Activated CD4-positive, alpha-beta T cell treated with anti-CD3 and anti-CD28 coated beads for 1 hour (primary cell): Measurements from ENCODE around the gene RFX2.
A peak's percentile ranks its signal among the peaks of the same experiment; 100 is the strongest.
"Not testable (repeated sequence)": the region's sequence is repeated elsewhere in the genome, so short reads cannot be mapped to it uniquely, and the experiment has no call there.

ENCODE experiments used
- DNase-seq: peaks from one replicate; pipeline ENCODE4 v3.0.0-alpha.2; 2020

RFX2 gene

GRCh38 chr19:5985837-5986236 lies 124.5 kb downstream of the RFX2 start:
- DNase-seq: not testable (repeated sequence)

GRCh38 chr19:5985098-5985783 lies 125.1 kb downstream of the RFX2 start:
- DNase-seq: no peak

- DNase-seq: no peak
These were observed 125.7 kb downstream of the RFX2 start for GRCh38 chr19:5984600-5984999.

GRCh38 chr19:5983367-5983955 lies 126.8 kb downstream of the RFX2 start:
- no peak for DNase-seq

GRCh38 chr19:5978606-5979552 lies 131.4 kb downstream of the RFX2 start:
- DNase-seq: no peak

- DNase-seq: peak; percentile 99
These were observed 132.3 kb downstream of the RFX2 start, which contains the start of gene RANBP3 for GRCh38 chr19:5977785-5978605. Gene RANBP3 (minus strand): TSS chr19:5978140. CDS start chr19:5978082, 58 bp downstream.

GRCh38 chr19:5977222-5977784 lies 133.0 kb downstream of the RFX2 start:
- no peak for DNase-seq

- no peak for DNase-seq
These were observed 133.5 kb downstream of the RFX2 start for GRCh38 chr19:5976768-5977167.

- DNase-seq: no peak
These were observed 134.9 kb downstream of the RFX2 start for GRCh38 chr19:5975388-5975728.

- no peak for DNase-seq
These were observed 135.4 kb downstream of the RFX2 start for GRCh38 chr19:5974721-5975387.

GRCh38 chr19:5973867-5974635 lies 136.2 kb downstream of the RFX2 start:
- DNase-seq: no peak

- no peak for DNase-seq
These were observed 136.9 kb downstream of the RFX2 start for GRCh38 chr19:5973376-5973775.

- DNase-seq: no peak
These were observed 138.0 kb downstream of the RFX2 start for GRCh38 chr19:5972355-5972731.

GRCh38 chr19:5971714-5972354 lies 138.5 kb downstream of the RFX2 start:
- no peak for DNase-seq

GRCh38 chr19:5969476-5969875 lies 140.8 kb downstream of the RFX2 start:
- DNase-seq: no peak

- DNase-seq: no peak
These were observed 141.6 kb downstream of the RFX2 start for GRCh38 chr19:5968431-5969373.

- DNase-seq: peak; percentile 30
These were observed 142.3 kb downstream of the RFX2 start for GRCh38 chr19:5967994-5968430.

GRCh38 chr19:5967571-5967970 lies 142.7 kb downstream of the RFX2 start:
- DNase-seq: no peak

- no peak for DNase-seq
These were observed 143.4 kb downstream of the RFX2 start for GRCh38 chr19:5966941-5967340.
